ENCODE results near the gene ATP8B4.
"Not testable (repeated sequence)": the region's sequence is repeated elsewhere in the genome, so short reads cannot be mapped to it uniquely, and the experiment has no call there.

Gene ATP8B4

GRCh38 chr15:50140098-50140497 lies 21.1 kb upstream of the ATP8B4 start:
- FAIRE-seq: no peak

GRCh38 chr15:50138391-50138790 lies 19.4 kb upstream of the ATP8B4 start:
- FAIRE-seq: no peak

- FAIRE-seq: no peak
These were observed 18.9 kb upstream of the ATP8B4 start for GRCh38 chr15:50137893-50138292.

- FAIRE-seq: no peak
These were observed 18.3 kb upstream of the ATP8B4 start for GRCh38 chr15:50137330-50137761.

GRCh38 chr15:50135031-50135551 lies 16.1 kb upstream of the ATP8B4 start:
- no peak for FAIRE-seq

GRCh38 chr15:50134524-50135024 lies 15.5 kb upstream of the ATP8B4 start:
- no peak for FAIRE-seq

- not testable (repeated sequence) for FAIRE-seq
These were observed 13.4 kb upstream of the ATP8B4 start for GRCh38 chr15:50132251-50132984.

GRCh38 chr15:50131617-50132016 lies 12.6 kb upstream of the ATP8B4 start:
- peak; percentile 69 for FAIRE-seq

GRCh38 chr15:50128266-50128665 lies 9.2 kb upstream of the ATP8B4 start:
- FAIRE-seq: no peak

GRCh38 chr15:50127255-50127777 lies 8.3 kb upstream of the ATP8B4 start:
- FAIRE-seq: no peak

- FAIRE-seq: no peak
These were observed 7.0 kb upstream of the ATP8B4 start for GRCh38 chr15:50126072-50126471.

- no peak for FAIRE-seq
These were observed 5.6 kb upstream of the ATP8B4 start for GRCh38 chr15:50124631-50125030.

- FAIRE-seq: no peak
These were observed 5.0 kb upstream of the ATP8B4 start for GRCh38 chr15:50123861-50124557.

- FAIRE-seq: no peak
These were observed 1.7 kb upstream of the ATP8B4 start for GRCh38 chr15:50120729-50121128.

GRCh38 chr15:50117431-50118027 lies 1.5 kb downstream of the ATP8B4 start:
- no peak for FAIRE-seq

- no peak for FAIRE-seq
These were observed 2.6 kb downstream of the ATP8B4 start for GRCh38 chr15:50116477-50116876.

- no peak for FAIRE-seq
These were observed 4.8 kb downstream of the ATP8B4 start for GRCh38 chr15:50113992-50114780.

- FAIRE-seq: no peak
These were observed 5.9 kb downstream of the ATP8B4 start for GRCh38 chr15:50113187-50113505.

- no peak for FAIRE-seq
These were observed 6.4 kb downstream of the ATP8B4 start for GRCh38 chr15:50112488-50113186.

GRCh38 chr15:50110285-50110684 lies 8.7 kb downstream of the ATP8B4 start:
- no peak for FAIRE-seq

GRCh38 chr15:50109076-50109987 lies 9.7 kb downstream of the ATP8B4 start:
- FAIRE-seq: no peak

Data from TTC549 (cell line).